MCF 10A (cell line): ENCODE data around the gene DPF1. TPM values are rescaled to one million over a fixed set of nuclear protein-coding genes. Genes with fewer than 3 reads are reported as not detected.
"Not testable (repeated sequence)": the region's sequence is repeated elsewhere in the genome, so short reads cannot be mapped to it uniquely, and the experiment has no call there.

Source experiments
- BruUV-seq: library from RNA; stranded (reverse); fragments of 400-500 nt; replicated peaks from 2 replicates; lab custom pipeline; 2021; lab: Mats Ljungman, UMichigan
- CTCF ChIA-PET: fragments of 300-600 bp; sonication (Branson Sonifier 250); formaldehyde crosslinking; extraction: SDS; loops from one replicate; lab custom pipeline; 2021; ENCODE audit warnings: antibody characterized with exemption, inconsistent platforms; lab: Yijun Ruan, JAX
- POLR2A ChIA-PET: fragments of 300-600, 350-650 bp; sonication (Branson Sonifier 250); formaldehyde crosslinking; extraction: SDS; loops from one replicate; lab custom pipeline; 2020; ENCODE audit warnings: antibody characterized with exemption, inconsistent platforms; lab: Yijun Ruan, JAX
- DNase-seq: peaks from one replicate; pipeline ENCODE4 v3.0.0-alpha.2; 2018; ENCODE audit not compliant: unreplicated experiment
- H3K27ac Mint-ChIP-seq: one replicate; pipeline ENCODE4 v1.8.0; 2022; ENCODE audit warnings: mild to moderate bottlenecking, low read depth, mixed read lengths; ENCODE audit not compliant: unreplicated experiment
- H3K27me3 Mint-ChIP-seq: one replicate; pipeline ENCODE4 v1.8.0; 2022; ENCODE audit warnings: mixed read lengths; ENCODE audit not compliant: insufficient read depth, unreplicated experiment
- H3K36me3 Mint-ChIP-seq: one replicate; pipeline ENCODE4 v1.8.0; 2022; ENCODE audit warnings: mild to moderate bottlenecking, moderate library complexity, mixed read lengths; ENCODE audit not compliant: insufficient read depth, unreplicated experiment
- H3K4me1 Mint-ChIP-seq: one replicate; pipeline ENCODE4 v1.8.0; 2022; ENCODE audit warnings: mixed read lengths; ENCODE audit not compliant: insufficient read depth, unreplicated experiment
- H3K4me3 Mint-ChIP-seq: one replicate; pipeline ENCODE4 v1.8.0; 2022; ENCODE audit warnings: mild to moderate bottlenecking, moderate library complexity, mixed read lengths; ENCODE audit not compliant: unreplicated experiment
- H3K9me3 Mint-ChIP-seq: one replicate; pipeline ENCODE4 v1.8.0; 2022; ENCODE audit warnings: mixed read lengths; ENCODE audit not compliant: unreplicated experiment
- CTCF ChIP-seq: fragments of 200-600 bp; IDR thresholded peaks from one replicate; pipeline ENCODE4 v1.8.0; 2022; ENCODE audit warnings: antibody characterized with exemption, mild to moderate bottlenecking; ENCODE audit not compliant: unreplicated experiment
- intact Hi-C: fragments of 100-400 bp; cut with micrococcal nuclease; formaldehyde crosslinking; loops from 2 replicates; pipeline ENCODE4 v1.14.1; 2022
- total RNA-seq: library from RNA; stranded (reverse); gene quantifications from 2 replicates; pipeline ENCODE4 v1.2.3, GENCODE V29; 2022

The DPF1 gene
- total RNA-seq, 1 experiment from 2014 or later, result 1.2 TPM

DNA sequence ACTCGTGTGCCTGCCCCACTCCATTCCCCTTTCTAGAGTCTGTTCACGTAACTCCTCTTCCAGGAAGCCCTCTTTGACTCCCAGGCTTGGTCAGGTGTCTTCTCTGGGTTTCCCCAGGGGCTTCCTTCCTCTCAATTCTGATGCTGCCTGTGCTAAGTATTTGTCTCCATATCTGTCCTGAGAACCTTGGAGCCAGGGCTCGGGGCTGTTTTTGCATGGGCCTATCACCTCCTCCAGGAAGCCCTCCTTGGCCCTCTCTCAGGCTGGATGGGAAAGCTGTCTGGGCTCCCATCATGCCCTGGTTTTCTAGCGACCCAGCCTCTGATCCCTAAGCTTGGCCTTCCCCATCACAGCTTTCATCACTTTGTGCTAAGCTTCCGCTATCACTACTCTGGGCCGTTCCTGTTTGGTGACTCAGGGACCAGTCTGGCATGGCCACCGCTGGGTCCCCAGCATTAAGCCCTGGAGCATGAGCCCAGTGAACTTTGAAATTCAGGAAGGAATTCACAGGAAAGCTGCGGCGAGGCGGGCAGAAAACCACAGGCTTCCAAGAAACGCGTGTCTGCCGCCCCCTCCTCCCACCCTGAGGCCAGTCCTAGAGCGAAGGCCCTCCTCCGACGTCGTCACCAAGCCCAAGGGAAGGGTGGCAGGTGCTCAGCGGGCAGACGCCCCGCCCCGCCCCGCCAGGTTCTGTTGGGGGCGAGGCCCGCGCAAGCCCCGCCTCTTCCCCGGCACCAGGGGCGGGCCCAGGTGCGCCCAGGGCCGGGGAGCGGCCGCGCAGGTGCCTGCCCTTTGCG is 39.9 kb upstream of the DPF1 start:
- H3K27me3 Mint-ChIP-seq, result no peaks in the 10 kb centered on the region
- H3K27ac Mint-ChIP-seq, result peak overlapping the region; percentile 82
- peak overlapping the region; percentile 78 for H3K4me3 Mint-ChIP-seq
- no TSS peak for BruUV-seq
- H3K4me1 Mint-ChIP-seq, result peaks cover 33% of the 10 kb centered on the region
- intact Hi-C loops, result loop anchor here (1.0 kb wide), 1 partner anchor 21 kb away; no protein-coding TSS in a partner anchor
- DNase-seq, result peak; percentile 91
- TF ChIP-seq CTCF, result no peak
- no peaks in the 10 kb centered on the region for H3K9me3 Mint-ChIP-seq
- H3K36me3 Mint-ChIP-seq, result no peaks in the 10 kb centered on the region
- ChIA-PET POLR2A (interaction anchor here (0.6 to 5.8 kb wide), 14 partner anchors 12 to 392 kb away, joined by 3 to 82 read pairs (median 4); partner anchors contain the start of genes KCNK6 and PSMD8), CTCF (interaction anchor here (0.6 to 1.7 kb wide), 8 partner anchors 11 to 361 kb away, joined by 3 to 6 read pairs (median 3); no protein-coding TSS in a partner anchor)

DNA sequence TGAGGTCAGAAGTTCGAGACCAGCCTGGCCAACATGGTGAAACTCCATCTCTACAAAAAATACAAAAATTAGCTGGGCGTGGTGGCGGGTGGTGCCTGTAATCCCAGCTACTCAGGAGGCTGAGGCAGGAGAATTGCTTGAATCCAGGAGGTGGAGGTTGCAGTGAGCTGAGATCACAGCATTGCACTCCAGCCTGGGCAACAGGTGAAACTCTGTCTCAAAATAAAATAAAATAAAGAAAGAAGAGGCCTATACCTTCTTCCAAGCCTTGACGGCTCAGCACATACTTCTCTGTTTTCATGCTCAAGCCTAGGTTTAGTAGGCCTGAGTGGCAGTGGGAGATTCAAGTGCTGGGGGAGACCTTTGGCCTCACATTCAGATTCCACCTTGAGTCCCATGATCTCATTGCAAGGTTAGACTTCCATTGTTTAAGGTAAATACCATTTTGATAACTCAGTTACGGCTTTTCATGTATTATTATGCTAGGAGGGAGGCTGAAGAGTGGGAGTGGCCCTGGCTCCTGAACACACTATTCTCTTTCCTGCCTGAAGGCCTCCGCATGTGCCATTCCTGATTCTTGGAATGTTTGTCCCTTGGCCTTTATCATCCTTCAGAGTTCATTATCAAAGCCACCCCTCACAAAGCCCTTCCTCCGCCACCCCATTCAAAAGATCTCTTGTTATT is 38.7 kb upstream of the DPF1 start:
- no peak for DNase-seq
- Mint-ChIP-seq H3K27me3 (no peaks in the 10 kb centered on the region), H3K4me3 (no peak overlapping the region), H3K9me3 (no peaks in the 10 kb centered on the region), H3K27ac (no peak overlapping the region), H3K4me1 (peaks cover 27% of the 10 kb centered on the region), H3K36me3 (no peaks in the 10 kb centered on the region)
- no TSS peak for BruUV-seq
- ChIA-PET CTCF (interaction anchor here (1.3 kb wide), 1 partner anchor 22 kb away, joined by 3 read pairs; no protein-coding TSS in a partner anchor), POLR2A (no interaction called here)
- intact Hi-C loops, result no loop called here
- TF ChIP-seq CTCF, result no peak

DNA sequence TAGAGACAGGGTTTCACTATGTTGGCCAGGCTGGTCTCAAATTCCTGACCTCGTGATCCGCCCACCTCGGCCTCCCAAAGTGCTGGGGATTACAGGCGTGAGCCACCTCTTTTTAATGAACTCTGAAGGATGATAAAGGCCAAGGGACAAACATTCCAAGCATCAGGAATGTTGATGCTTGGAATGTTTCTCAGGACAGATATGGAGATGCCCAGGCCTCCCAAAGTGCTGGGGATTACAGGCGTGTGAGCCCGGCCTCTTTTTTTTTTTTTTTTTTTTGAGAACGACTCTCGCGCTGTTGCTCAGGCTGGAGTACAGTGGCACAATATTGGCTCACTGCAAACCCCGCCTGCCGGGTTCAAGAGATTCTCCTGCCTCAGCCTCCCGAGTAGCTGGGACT is 37.9 kb upstream of the DPF1 start:
- H3K27me3 Mint-ChIP-seq, H3K27ac Mint-ChIP-seq, POLR2A ChIA-PET, H3K36me3 Mint-ChIP-seq, DNase-seq, H3K9me3 Mint-ChIP-seq, H3K4me3 Mint-ChIP-seq, intact Hi-C loops, BruUV-seq: not testable (repeated sequence)
- CTCF ChIA-PET, result interaction anchor here (0.6 kb wide), 1 partner anchor 17 kb away, joined by 3 read pairs; no protein-coding TSS in a partner anchor
- peaks cover 19% of the 10 kb centered on the region for H3K4me1 Mint-ChIP-seq

GRCh38 chr19:38255383-38256014 is 31.5 kb upstream of the DPF1 start:
- no peak overlapping the region for H3K4me3 Mint-ChIP-seq
- CTCF ChIA-PET, result interaction anchor here (0.6 to 1.6 kb wide), 5 partner anchors 11 to 293 kb away, joined by 3 to 5 read pairs (median 3); no protein-coding TSS in a partner anchor
- BruUV-seq, result no TSS peak
- POLR2A ChIA-PET, result no interaction called here
- no peak for TF ChIP-seq CTCF
- no peaks in the 10 kb centered on the region for H3K9me3 Mint-ChIP-seq
- intact Hi-C loops, result no loop called here
- no peak overlapping the region for H3K27ac Mint-ChIP-seq
- no peaks in the 10 kb centered on the region for H3K27me3 Mint-ChIP-seq
- no peak for DNase-seq
- no peaks in the 10 kb centered on the region for H3K36me3 Mint-ChIP-seq
- H3K4me1 Mint-ChIP-seq, result peaks cover 11% of the 10 kb centered on the region
